ENCODE measurements around the gene FAM110A.
A peak's percentile ranks its signal among the peaks of the same experiment; 100 is the strongest.
"Not testable (repeated sequence)": the region's sequence is repeated elsewhere in the genome, so short reads cannot be mapped to it uniquely, and the experiment has no call there.

Gene FAM110A

DNA sequence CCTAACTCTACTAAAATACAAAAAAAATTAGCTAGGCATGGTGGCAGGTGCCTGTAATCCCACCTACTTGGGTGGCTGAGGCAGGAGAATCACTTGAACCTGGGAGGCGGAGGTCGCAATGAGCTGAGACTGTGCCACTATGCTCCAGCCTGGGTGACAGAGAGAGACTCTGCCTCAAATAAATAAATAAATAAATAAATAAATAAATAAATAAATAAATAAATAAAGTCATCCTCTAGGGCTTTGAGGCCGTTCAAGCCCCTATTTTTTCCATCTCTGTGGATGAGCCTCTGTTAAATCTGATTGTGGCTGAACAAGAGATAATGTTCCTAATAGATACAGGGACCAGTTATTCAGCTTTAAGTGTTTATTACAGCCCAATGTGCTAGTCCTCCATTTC lies 31.8 kb upstream of the FAM110A start:
- Histone ChIP-seq H3K36me3 (ENCODE audit: control insufficient read depth in 4 of 4, insufficient read depth in 4 of 4, low read length in 3 of 4) (no peaks in the 10 kb centered on the region), H3K27me3 (replicated peaks in 2 of 5; ENCODE audit: control insufficient read depth in 4 of 5, insufficient read depth in 5 of 5, low read length in 4 of 5) (no peaks in the 10 kb centered on the region), H3K9me3 (ENCODE audit: control extremely low read depth in 1 of 5, control insufficient read depth in 4 of 5, insufficient read depth in 2 of 5, low read depth in 1 of 5, low read length in 4 of 5) (peaks cover 0 to 7% (median 0%) of the 10 kb centered on the region in 5 experiments), H3K4me1 (ENCODE audit: control extremely low read depth in 1 of 4, control insufficient read depth in 4 of 4, insufficient read depth in 4 of 4, low read length in 3 of 4) (no peaks in the 10 kb centered on the region), H3K27ac (ENCODE audit: insufficient read depth in 1 of 2, low read depth in 1 of 2, low read length in 2 of 2, poor library complexity in 1 of 2, severe bottlenecking in 2 of 2) (no peak overlapping the region), H3K4me3 (ENCODE audit: control insufficient read depth in 1 of 7, extremely low read depth in 1 of 7, insufficient read depth in 4 of 7, low read depth in 2 of 7, low read length in 6 of 7) (no peak overlapping the region)
- ChIA-PET CTCF (interaction anchor here (0.8 kb wide), 1 partner anchor 14 kb away, joined by 4 read pairs; no protein-coding TSS in a partner anchor), POLR2A (no interaction called here)
- no peak for DNase-seq
- WGBS (ENCODE audit: insufficient coverage), result 83% methylated on average over 1 of the region's 3 CpGs

DNA sequence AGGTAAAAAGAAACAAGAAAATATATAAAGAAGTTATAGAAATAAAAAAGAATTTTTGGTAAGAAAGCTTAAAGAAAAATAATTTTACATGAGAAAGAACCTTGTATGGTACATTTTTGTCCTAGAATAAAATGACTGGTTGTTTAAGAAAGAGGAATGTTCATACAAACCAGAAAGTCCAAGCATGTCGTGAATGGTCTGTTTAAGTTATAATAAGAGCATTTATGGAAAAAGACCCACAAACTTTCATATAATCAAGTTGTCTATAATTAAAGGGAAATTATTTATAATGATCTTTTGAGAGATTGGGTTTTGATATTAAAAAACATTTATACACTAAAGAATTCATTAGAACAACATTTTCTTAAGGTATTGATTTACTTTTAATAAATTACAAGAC lies 27.8 kb upstream of the FAM110A start:
- WGBS (ENCODE audit: insufficient coverage), result no CpG with 5 or more reads among the region's 1 CpG
- ChIA-PET CTCF (interaction anchor here (1.8 to 2.7 kb wide), 2 partner anchors 10 to 164 kb away, joined by 3 to 10 read pairs; no protein-coding TSS in a partner anchor), POLR2A (no interaction called here)
- peaks cover 0 to 2% (median 0%) of the 10 kb centered on the region in 5 experiments for H3K27me3 ChIP-seq (replicated peaks in 2 of 5; ENCODE audit: control insufficient read depth in 4 of 5, insufficient read depth in 5 of 5, low read length in 4 of 5)
- H3K36me3 ChIP-seq (ENCODE audit: control insufficient read depth in 4 of 4, insufficient read depth in 4 of 4, low read length in 3 of 4), result no peaks in the 10 kb centered on the region
- H3K27ac ChIP-seq (ENCODE audit: insufficient read depth in 1 of 2, low read depth in 1 of 2, low read length in 2 of 2, poor library complexity in 1 of 2, severe bottlenecking in 2 of 2), result no peak overlapping the region
- peak in 2 of 3 donors; percentile 7 to 26 for DNase-seq
- H3K4me3 ChIP-seq (ENCODE audit: control insufficient read depth in 1 of 7, extremely low read depth in 1 of 7, insufficient read depth in 4 of 7, low read depth in 2 of 7, low read length in 6 of 7), result no peak overlapping the region
- H3K9me3 ChIP-seq (ENCODE audit: control extremely low read depth in 1 of 5, control insufficient read depth in 4 of 5, insufficient read depth in 2 of 5, low read depth in 1 of 5, low read length in 4 of 5), result peaks cover 0 to 7% (median 5%) of the 10 kb centered on the region in 5 experiments
- H3K4me1 ChIP-seq (ENCODE audit: control extremely low read depth in 1 of 4, control insufficient read depth in 4 of 4, insufficient read depth in 4 of 4, low read length in 3 of 4), result no peaks in the 10 kb centered on the region

GRCh38 chr20:811776-812434 lies 21.6 kb upstream of the FAM110A start:
- H3K36me3 ChIP-seq (ENCODE audit: control insufficient read depth in 4 of 4, insufficient read depth in 4 of 4, low read length in 3 of 4); H3K9me3 ChIP-seq (ENCODE audit: control extremely low read depth in 1 of 5, control insufficient read depth in 4 of 5, insufficient read depth in 2 of 5, low read depth in 1 of 5, low read length in 4 of 5); H3K4me3 ChIP-seq (ENCODE audit: control insufficient read depth in 1 of 7, extremely low read depth in 1 of 7, insufficient read depth in 4 of 7, low read depth in 2 of 7, low read length in 6 of 7); CTCF ChIA-PET; DNase-seq; H3K27ac ChIP-seq (ENCODE audit: insufficient read depth in 1 of 2, low read depth in 1 of 2, low read length in 2 of 2, poor library complexity in 1 of 2, severe bottlenecking in 2 of 2); H3K4me1 ChIP-seq (ENCODE audit: control extremely low read depth in 1 of 4, control insufficient read depth in 4 of 4, insufficient read depth in 4 of 4, low read length in 3 of 4); POLR2A ChIA-PET; H3K27me3 ChIP-seq (replicated peaks in 2 of 5; ENCODE audit: control insufficient read depth in 4 of 5, insufficient read depth in 5 of 5, low read length in 4 of 5): not testable (repeated sequence)
- WGBS (ENCODE audit: insufficient coverage), result 94% methylated on average over 11 of the region's 13 CpGs

DNA sequence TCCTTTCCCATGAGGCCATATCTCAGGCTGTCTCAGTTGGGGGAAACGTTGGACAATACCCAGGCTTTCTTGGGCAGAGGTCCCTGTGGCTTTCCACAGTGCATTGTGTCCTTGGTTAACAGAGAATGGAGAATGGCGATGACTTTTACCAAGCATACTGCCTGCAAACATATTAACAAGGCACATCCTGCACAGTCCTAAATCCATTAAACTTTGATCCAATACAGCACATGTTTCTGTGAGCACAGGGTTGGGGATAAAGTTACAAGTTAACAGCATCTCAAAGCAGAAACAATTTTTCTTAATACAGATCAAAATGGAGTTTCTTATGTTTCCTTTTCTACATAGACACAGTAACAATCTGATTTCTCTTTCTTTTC lies 21.1 kb upstream of the FAM110A start:
- H3K27me3 ChIP-seq (replicated peaks in 2 of 5; ENCODE audit: control insufficient read depth in 4 of 5, insufficient read depth in 5 of 5, low read length in 4 of 5); H3K36me3 ChIP-seq (ENCODE audit: control insufficient read depth in 4 of 4, insufficient read depth in 4 of 4, low read length in 3 of 4); H3K9me3 ChIP-seq (ENCODE audit: control extremely low read depth in 1 of 5, control insufficient read depth in 4 of 5, insufficient read depth in 2 of 5, low read depth in 1 of 5, low read length in 4 of 5); POLR2A ChIA-PET; H3K4me3 ChIP-seq (ENCODE audit: control insufficient read depth in 1 of 7, extremely low read depth in 1 of 7, insufficient read depth in 4 of 7, low read depth in 2 of 7, low read length in 6 of 7); DNase-seq; H3K27ac ChIP-seq (ENCODE audit: insufficient read depth in 1 of 2, low read depth in 1 of 2, low read length in 2 of 2, poor library complexity in 1 of 2, severe bottlenecking in 2 of 2); H3K4me1 ChIP-seq (ENCODE audit: control extremely low read depth in 1 of 4, control insufficient read depth in 4 of 4, insufficient read depth in 4 of 4, low read length in 3 of 4); CTCF ChIA-PET: not testable (repeated sequence)
- WGBS (ENCODE audit: insufficient coverage), result no CpG with 5 or more reads among the region's 2 CpGs

GRCh38 chr20:813390-813789 lies 20.1 kb upstream of the FAM110A start:
- ChIA-PET POLR2A (no interaction called here), CTCF (interaction anchor here (4.0 kb wide), 1 partner anchor 138 kb away, joined by 18 read pairs; no protein-coding TSS in a partner anchor)
- Histone ChIP-seq H3K27ac (ENCODE audit: insufficient read depth in 1 of 2, low read depth in 1 of 2, low read length in 2 of 2, poor library complexity in 1 of 2, severe bottlenecking in 2 of 2) (no peak overlapping the region), H3K4me1 (ENCODE audit: control extremely low read depth in 1 of 4, control insufficient read depth in 4 of 4, insufficient read depth in 4 of 4, low read length in 3 of 4) (no peaks in the 10 kb centered on the region), H3K36me3 (ENCODE audit: control insufficient read depth in 4 of 4, insufficient read depth in 4 of 4, low read length in 3 of 4) (no peaks in the 10 kb centered on the region), H3K9me3 (ENCODE audit: control extremely low read depth in 1 of 5, control insufficient read depth in 4 of 5, insufficient read depth in 2 of 5, low read depth in 1 of 5, low read length in 4 of 5) (peaks cover 0 to 1% (median 0%) of the 10 kb centered on the region in 5 experiments), H3K4me3 (ENCODE audit: control insufficient read depth in 1 of 7, extremely low read depth in 1 of 7, insufficient read depth in 4 of 7, low read depth in 2 of 7, low read length in 6 of 7) (no peak overlapping the region), H3K27me3 (replicated peaks in 2 of 5; ENCODE audit: control insufficient read depth in 4 of 5, insufficient read depth in 5 of 5, low read length in 4 of 5) (peaks cover 0 to 2% (median 0%) of the 10 kb centered on the region in 5 experiments)
- no peak for DNase-seq
- 53% methylated on average over 3 of the region's 8 CpGs for WGBS (ENCODE audit: insufficient coverage)

DNA sequence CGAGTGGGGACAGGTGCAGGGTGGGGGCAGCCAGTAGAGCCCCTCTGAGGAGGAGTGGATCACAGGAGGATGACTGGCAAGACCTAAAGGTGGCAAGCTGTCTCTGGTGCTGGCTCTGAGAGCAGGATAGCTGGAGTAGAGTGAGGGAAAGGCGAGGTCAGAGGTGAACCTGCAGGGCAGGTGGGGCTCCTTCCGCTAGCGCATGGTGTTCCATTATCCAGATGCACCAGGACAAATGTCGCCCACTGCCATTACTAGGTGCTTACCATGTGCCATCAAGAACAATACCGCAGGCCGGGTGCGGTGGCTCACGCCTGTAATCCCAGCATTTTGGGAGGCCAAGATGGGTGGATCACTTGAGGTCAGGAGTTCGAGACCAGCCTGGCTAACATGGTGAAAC lies 18.3 kb upstream of the FAM110A start:
- Histone ChIP-seq H3K27me3 (replicated peaks in 2 of 5; ENCODE audit: control insufficient read depth in 4 of 5, insufficient read depth in 5 of 5, low read length in 4 of 5) (peaks cover 0 to 2% (median 0%) of the 10 kb centered on the region in 5 experiments), H3K36me3 (ENCODE audit: control insufficient read depth in 4 of 4, insufficient read depth in 4 of 4, low read length in 3 of 4) (no peaks in the 10 kb centered on the region), H3K27ac (ENCODE audit: insufficient read depth in 1 of 2, low read depth in 1 of 2, low read length in 2 of 2, poor library complexity in 1 of 2, severe bottlenecking in 2 of 2) (no peak overlapping the region), H3K4me1 (ENCODE audit: control extremely low read depth in 1 of 4, control insufficient read depth in 4 of 4, insufficient read depth in 4 of 4, low read length in 3 of 4) (peaks cover 0 to 2% (median 0%) of the 10 kb centered on the region in 4 experiments), H3K9me3 (ENCODE audit: control extremely low read depth in 1 of 5, control insufficient read depth in 4 of 5, insufficient read depth in 2 of 5, low read depth in 1 of 5, low read length in 4 of 5) (no peaks in the 10 kb centered on the region), H3K4me3 (ENCODE audit: control insufficient read depth in 1 of 7, extremely low read depth in 1 of 7, insufficient read depth in 4 of 7, low read depth in 2 of 7, low read length in 6 of 7) (no peak overlapping the region)
- 99% methylated on average over 10 of the region's 10 CpGs for WGBS (ENCODE audit: insufficient coverage)
- ChIA-PET POLR2A (no interaction called here), CTCF (interaction anchor here (0.8 to 5.5 kb wide), 11 partner anchors 10 to 301 kb away, joined by 3 to 143 read pairs (median 10); no protein-coding TSS in a partner anchor)
- DNase-seq, result no peak

- 56% methylated on average over 3 of the region's 13 CpGs for WGBS (ENCODE audit: insufficient coverage)
- Histone ChIP-seq H3K9me3 (ENCODE audit: control extremely low read depth in 1 of 5, control insufficient read depth in 4 of 5, insufficient read depth in 2 of 5, low read depth in 1 of 5, low read length in 4 of 5) (no peaks in the 10 kb centered on the region), H3K27me3 (replicated peaks in 2 of 5; ENCODE audit: control insufficient read depth in 4 of 5, insufficient read depth in 5 of 5, low read length in 4 of 5) (no peaks in the 10 kb centered on the region), H3K4me1 (ENCODE audit: control extremely low read depth in 1 of 4, control insufficient read depth in 4 of 4, insufficient read depth in 4 of 4, low read length in 3 of 4) (peaks cover 0 to 3% (median 0%) of the 10 kb centered on the region in 4 experiments), H3K36me3 (ENCODE audit: control insufficient read depth in 4 of 4, insufficient read depth in 4 of 4, low read length in 3 of 4) (no peaks in the 10 kb centered on the region), H3K4me3 (ENCODE audit: control insufficient read depth in 1 of 7, extremely low read depth in 1 of 7, insufficient read depth in 4 of 7, low read depth in 2 of 7, low read length in 6 of 7) (no peak overlapping the region), H3K27ac (ENCODE audit: insufficient read depth in 1 of 2, low read depth in 1 of 2, low read length in 2 of 2, poor library complexity in 1 of 2, severe bottlenecking in 2 of 2) (no peak overlapping the region)
- ChIA-PET CTCF (interaction anchor here (0.8 to 5.5 kb wide), 14 partner anchors 11 to 300 kb away, joined by 3 to 143 read pairs (median 8); partner anchors contain the start of gene FAM110A), POLR2A (no interaction called here)
- peak; percentile 64 to 79 (median 70) for DNase-seq
These were observed 17.5 kb upstream of the FAM110A start for GRCh38 chr20:815914-816606.
